HepG2 (cell line): Measurements from ENCODE around the gene SPAG9. TPM values are rescaled to one million over a fixed set of nuclear protein-coding genes. Genes with fewer than 3 reads are reported as not detected.

Experiments
- CBX2 ChIP-seq, 2 experiments: fragments of 200-600 bp in 1 of 2; sonication (generic); formaldehyde crosslinking in 1 of 2; IDR thresholded peaks; 2 replicates each; pipeline versions ENCODE4 v1.7.0 to v1.8.1; 2018 to 2022; ENCODE audit warnings: low read depth in 2 of 2, low read length in 1 of 2, mild to moderate bottlenecking in 1 of 2, missing genetic modification reagents in 1 of 2
- MTF2 ChIP-seq: sonication (generic); formaldehyde crosslinking; IDR thresholded peaks from 2 replicates; pipeline ENCODE4 v1.5.0; 2020; ENCODE audit warnings: missing genetic modification reagents, borderline replicate concordance
- MXD4 ChIP-seq: IDR thresholded peaks from 2 replicates; pipeline ENCODE4 v1.6.1; 2016; ENCODE audit warnings: mild to moderate bottlenecking, missing biosample characterization, missing genetic modification reagents
- NR2C2 ChIP-seq: sonication (generic); formaldehyde crosslinking; IDR thresholded peaks from 2 replicates; pipeline ENCODE4 v1.4.0; 2020; ENCODE audit warnings: missing genetic modification reagents, mild to moderate bottlenecking, moderate library complexity, borderline replicate concordance
- SAP130 ChIP-seq: IDR thresholded peaks from 2 replicates; pipeline ENCODE4 v1.6.1; 2016; ENCODE audit warnings: low read depth
- SMARCC2 ChIP-seq: fragments of 450-650 bp; IDR thresholded peaks from 2 replicates; pipeline ENCODE4 v1.6.1; 2017; ENCODE audit warnings: antibody characterized with exemption, mild to moderate bottlenecking
- TGIF2 ChIP-seq: IDR thresholded peaks from 2 replicates; pipeline ENCODE4 v1.6.1; 2016; ENCODE audit warnings: control low read depth, missing compliant biosample characterization
- THRA ChIP-seq: sonication (generic); formaldehyde crosslinking; IDR thresholded peaks from 2 replicates; pipeline ENCODE4 v1.4.0; 2020; ENCODE audit warnings: missing genetic modification reagents, borderline replicate concordance
- TRIM22 ChIP-seq: fragments of 450-650 bp; IDR thresholded peaks from 2 replicates; pipeline ENCODE4 v1.6.1; 2017
- ZBTB25 ChIP-seq: IDR thresholded peaks from 2 replicates; pipeline ENCODE4 v1.6.1; 2018; ENCODE audit warnings: missing genetic modification reagents
- ZMYM4 ChIP-seq: sonication (generic); formaldehyde crosslinking; IDR thresholded peaks from 2 replicates; pipeline ENCODE4 v1.8.1; 2023; ENCODE audit warnings: mild to moderate bottlenecking, missing genetic modification reagents
- ZNF230 ChIP-seq: sonication (generic); formaldehyde crosslinking; IDR thresholded peaks from 2 replicates; pipeline ENCODE4 v1.4.0; 2020; ENCODE audit warnings: mild to moderate bottlenecking, missing genetic modification reagents
- ZNF263 ChIP-seq: sonication (generic); formaldehyde crosslinking; IDR thresholded peaks from 2 replicates; pipeline ENCODE4 v1.4.0; 2020; ENCODE audit warnings: missing genetic modification reagents
- polyA plus RNA-seq, 8 experiments: library from polyadenylated mRNA; depleted of rRNA in 3 of 8; stranded (reverse) in 7 of 8; unstranded in 1 of 8; fragments of >200 nt; fragmentation: Illumina TruSeq in 4 of 8; extraction: Trizol in 4 of 8; gene quantifications; 2 replicates each; pipeline versions ENCODE4 v1.2.1 to v1.2.3, GENCODE V29; 2011 to 2016; ENCODE audit warnings: low read depth in 4 of 8, missing spikeins in 1 of 8, mixed read lengths in 1 of 8; ENCODE audit not compliant: insufficient read depth in 1 of 8
- total RNA-seq, 5 experiments: library from RNA; depleted of rRNA; stranded (reverse); fragments of >200 nt; fragmentation: Illumina TruSeq; extraction: Trizol; gene quantifications; 2 replicates each; pipeline ENCODE4 v1.2.3, GENCODE V29; 2016; ENCODE audit warnings: low read depth in 1 of 5
- TF ChIP-seq, protein P1 (sequence below): sonication (generic); formaldehyde crosslinking; IDR thresholded peaks from 2 replicates; pipeline ENCODE4 v1.4.0; 2020; ENCODE audit warnings: low read depth, missing genetic modification reagents
- TF ChIP-seq, protein P2 (sequence below): sonication (generic); formaldehyde crosslinking; IDR thresholded peaks from 2 replicates; pipeline ENCODE4 v1.8.1; 2023; ENCODE audit warnings: missing genetic modification reagents, inconsistent platforms, borderline replicate concordance
- TF ChIP-seq, protein P3 (sequence below): sonication (generic); formaldehyde crosslinking; IDR thresholded peaks from 2 replicates; pipeline ENCODE4 v1.4.0; 2020; ENCODE audit warnings: missing genetic modification reagents

The SPAG9 gene
- total and polyA plus RNA-seq, 2 of the 13 experiments (the other 11 are each of a cell fraction or from before 2014, with no cell fraction given) = 43.2 to 78.6 TPM

GRCh38 chr17:51118330-51119195 is 2.1 kb downstream of the SPAG9 start (continued):
- TF ChIP-seq, protein P1, sequence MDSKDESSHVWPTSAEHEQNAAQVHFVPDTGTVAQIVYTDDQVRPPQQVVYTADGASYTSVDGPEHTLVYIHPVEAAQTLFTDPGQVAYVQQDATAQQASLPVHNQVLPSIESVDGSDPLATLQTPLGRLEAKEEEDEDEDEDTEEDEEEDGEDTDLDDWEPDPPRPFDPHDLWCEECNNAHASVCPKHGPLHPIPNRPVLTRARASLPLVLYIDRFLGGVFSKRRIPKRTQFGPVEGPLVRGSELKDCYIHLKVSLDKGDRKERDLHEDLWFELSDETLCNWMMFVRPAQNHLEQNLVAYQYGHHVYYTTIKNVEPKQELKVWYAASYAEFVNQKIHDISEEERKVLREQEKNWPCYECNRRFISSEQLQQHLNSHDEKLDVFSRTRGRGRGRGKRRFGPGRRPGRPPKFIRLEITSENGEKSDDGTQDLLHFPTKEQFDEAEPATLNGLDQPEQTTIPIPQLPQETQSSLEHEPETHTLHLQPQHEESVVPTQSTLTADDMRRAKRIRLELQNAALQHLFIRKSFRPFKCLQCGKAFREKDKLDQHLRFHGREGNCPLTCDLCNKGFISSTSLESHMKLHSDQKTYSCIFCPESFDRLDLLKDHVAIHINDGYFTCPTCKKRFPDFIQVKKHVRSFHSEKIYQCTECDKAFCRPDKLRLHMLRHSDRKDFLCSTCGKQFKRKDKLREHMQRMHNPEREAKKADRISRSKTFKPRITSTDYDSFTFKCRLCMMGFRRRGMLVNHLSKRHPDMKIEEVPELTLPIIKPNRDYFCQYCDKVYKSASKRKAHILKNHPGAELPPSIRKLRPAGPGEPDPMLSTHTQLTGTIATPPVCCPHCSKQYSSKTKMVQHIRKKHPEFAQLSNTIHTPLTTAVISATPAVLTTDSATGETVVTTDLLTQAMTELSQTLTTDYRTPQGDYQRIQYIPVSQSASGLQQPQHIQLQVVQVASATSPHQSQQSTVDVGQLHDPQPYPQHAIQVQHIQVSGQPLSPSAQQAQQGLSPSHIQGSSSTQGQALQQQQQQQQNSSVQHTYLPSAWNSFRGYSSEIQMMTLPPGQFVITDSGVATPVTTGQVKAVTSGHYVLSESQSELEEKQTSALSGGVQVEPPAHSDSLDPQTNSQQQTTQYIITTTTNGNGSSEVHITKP (CRISPR knock-in tag) = no peak
- TF ChIP-seq TRIM22 = no peak
- TF ChIP-seq CBX2 (IDR thresholded peaks at IDR 0.05; ENCODE audit: low read depth, low read length) = no peak
- TF ChIP-seq CBX2 (CRISPR knock-in tag; IDR thresholded peaks at IDR 0.05; ENCODE audit: low read depth) = no peak
- TF ChIP-seq MXD4 (CRISPR knock-in tag) = peak; percentile 93
- TF ChIP-seq NR2C2 (CRISPR knock-in tag) = peak; percentile 94
- no peak for TF ChIP-seq ZNF263 (CRISPR knock-in tag)
- TF ChIP-seq TGIF2 (CRISPR knock-in tag) = peak; percentile 98
- TF ChIP-seq ZMYM4 (CRISPR knock-in tag) = peak; percentile 47; the same call in 1 of the 2 replicates
- peak; percentile 64; the same call in 1 of the 2 replicates for TF ChIP-seq ZBTB25 (CRISPR knock-in tag)
- TF ChIP-seq, protein P2, sequence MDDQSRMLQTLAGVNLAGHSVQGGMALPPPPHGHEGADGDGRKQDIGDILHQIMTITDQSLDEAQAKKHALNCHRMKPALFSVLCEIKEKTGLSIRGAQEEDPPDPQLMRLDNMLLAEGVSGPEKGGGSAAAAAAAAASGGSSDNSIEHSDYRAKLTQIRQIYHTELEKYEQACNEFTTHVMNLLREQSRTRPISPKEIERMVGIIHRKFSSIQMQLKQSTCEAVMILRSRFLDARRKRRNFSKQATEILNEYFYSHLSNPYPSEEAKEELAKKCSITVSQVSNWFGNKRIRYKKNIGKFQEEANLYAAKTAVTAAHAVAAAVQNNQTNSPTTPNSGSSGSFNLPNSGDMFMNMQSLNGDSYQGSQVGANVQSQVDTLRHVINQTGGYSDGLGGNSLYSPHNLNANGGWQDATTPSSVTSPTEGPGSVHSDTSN (CRISPR knock-in tag) = no peak
- TF ChIP-seq MTF2 (CRISPR knock-in tag) = no peak
- peak; percentile 81; the same call in 1 of the 2 replicates for TF ChIP-seq THRA (CRISPR knock-in tag)
- TF ChIP-seq, protein P3, sequence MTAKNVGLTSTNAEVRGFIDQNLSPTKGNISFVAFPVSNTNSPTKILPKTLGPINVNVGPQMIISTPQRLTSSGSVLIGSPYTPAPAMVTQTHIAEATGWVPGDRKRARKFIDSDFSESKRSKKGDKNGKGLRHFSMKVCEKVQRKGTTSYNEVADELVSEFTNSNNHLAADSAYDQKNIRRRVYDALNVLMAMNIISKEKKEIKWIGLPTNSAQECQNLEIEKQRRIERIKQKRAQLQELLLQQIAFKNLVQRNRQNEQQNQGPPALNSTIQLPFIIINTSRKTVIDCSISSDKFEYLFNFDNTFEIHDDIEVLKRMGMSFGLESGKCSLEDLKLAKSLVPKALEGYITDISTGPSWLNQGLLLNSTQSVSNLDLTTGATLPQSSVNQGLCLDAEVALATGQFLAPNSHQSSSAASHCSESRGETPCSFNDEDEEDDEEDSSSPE (CRISPR knock-in tag) = no peak
- TF ChIP-seq ZNF230 (CRISPR knock-in tag) = no peak
- peak; percentile 94 for TF ChIP-seq SAP130 (CRISPR knock-in tag)
- TF ChIP-seq SMARCC2 = no peak
